ENCODE measurements around the gene TJP3.

DNA sequence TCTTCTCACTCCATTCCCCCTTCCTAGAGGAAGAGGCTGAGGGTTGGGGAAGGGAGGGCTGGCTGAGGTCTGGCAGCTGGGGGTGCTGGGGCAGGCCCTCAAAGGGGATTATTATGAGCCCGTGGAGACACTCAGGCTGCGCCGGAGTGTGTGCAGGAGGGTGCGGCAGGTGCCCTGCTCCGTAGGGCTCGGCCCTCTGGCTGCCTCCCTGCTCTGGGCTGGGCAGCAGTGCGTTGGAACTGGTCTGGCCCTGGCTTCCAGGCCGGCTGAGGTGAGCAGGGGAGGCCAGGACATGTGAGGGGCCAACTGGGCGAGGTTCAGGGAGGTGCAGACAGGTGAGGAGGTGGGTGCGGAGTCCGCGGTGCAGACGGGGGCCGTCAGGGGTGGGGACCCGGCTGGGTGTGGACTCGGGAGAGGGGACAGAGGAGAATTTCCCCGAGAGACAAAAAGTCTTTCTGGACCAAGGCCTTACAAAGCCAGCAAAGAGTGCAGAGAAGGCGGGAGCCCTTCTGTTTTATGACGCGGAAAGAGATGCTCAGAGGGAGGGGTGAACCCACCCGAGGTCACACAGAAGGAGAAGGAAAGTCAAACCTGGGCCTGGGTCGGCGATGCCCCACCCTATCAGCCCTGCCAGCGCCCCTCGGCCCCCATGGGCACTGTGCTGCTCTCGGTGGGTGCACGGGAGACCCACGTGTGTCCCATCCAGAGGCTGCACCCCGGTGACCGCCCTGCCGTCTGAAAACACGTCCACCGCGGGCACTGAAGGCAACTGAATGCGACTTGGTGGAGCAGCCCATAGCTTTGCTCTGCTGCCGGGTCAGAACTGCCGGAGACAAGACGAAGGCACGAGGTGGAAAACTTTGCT lies 38.9 kb upstream of the TJP3 start:
- TF ChIP-seq, protein P1, sequence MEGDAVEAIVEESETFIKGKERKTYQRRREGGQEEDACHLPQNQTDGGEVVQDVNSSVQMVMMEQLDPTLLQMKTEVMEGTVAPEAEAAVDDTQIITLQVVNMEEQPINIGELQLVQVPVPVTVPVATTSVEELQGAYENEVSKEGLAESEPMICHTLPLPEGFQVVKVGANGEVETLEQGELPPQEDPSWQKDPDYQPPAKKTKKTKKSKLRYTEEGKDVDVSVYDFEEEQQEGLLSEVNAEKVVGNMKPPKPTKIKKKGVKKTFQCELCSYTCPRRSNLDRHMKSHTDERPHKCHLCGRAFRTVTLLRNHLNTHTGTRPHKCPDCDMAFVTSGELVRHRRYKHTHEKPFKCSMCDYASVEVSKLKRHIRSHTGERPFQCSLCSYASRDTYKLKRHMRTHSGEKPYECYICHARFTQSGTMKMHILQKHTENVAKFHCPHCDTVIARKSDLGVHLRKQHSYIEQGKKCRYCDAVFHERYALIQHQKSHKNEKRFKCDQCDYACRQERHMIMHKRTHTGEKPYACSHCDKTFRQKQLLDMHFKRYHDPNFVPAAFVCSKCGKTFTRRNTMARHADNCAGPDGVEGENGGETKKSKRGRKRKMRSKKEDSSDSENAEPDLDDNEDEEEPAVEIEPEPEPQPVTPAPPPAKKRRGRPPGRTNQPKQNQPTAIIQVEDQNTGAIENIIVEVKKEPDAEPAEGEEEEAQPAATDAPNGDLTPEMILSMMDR (IDR thresholded peaks at IDR 0.05; ENCODE audit: insufficient read depth, low read length, poor library complexity, severe bottlenecking): no peak
- TF ChIP-seq EZH2phosphoT487 (conservative IDR thresholded peaks at IDR 0.05; ENCODE audit: low read length): no peak
